ENCODE results near the gene ZBTB8B. TPM values are rescaled to one million over a fixed set of nuclear protein-coding genes. Genes with fewer than 3 reads are reported as not detected.

ZBTB8B gene
- total RNA-seq, 1 experiment from 2014 or later = not detected

- intact Hi-C loops (cut with micrococcal nuclease) = no loop called here
- Mint-ChIP-seq H3K9me3 (ENCODE audit: unreplicated experiment) (no peaks in the 10 kb centered on the region), H3K27ac (ENCODE audit: low read depth, unreplicated experiment) (peak overlapping the region; percentile 82), H3K36me3 (ENCODE audit: insufficient read depth, unreplicated experiment) (no peaks in the 10 kb centered on the region), H3K4me3 (ENCODE audit: unreplicated experiment) (no peak overlapping the region), H3K27me3 (ENCODE audit: insufficient read depth, unreplicated experiment) (no peaks in the 10 kb centered on the region), H3K4me1 (ENCODE audit: insufficient read depth, unreplicated experiment) (peaks cover 18% of the 10 kb centered on the region)
- ChIA-PET POLR2A (interaction anchor here (0.6 to 1.5 kb wide), 3 partner anchors 105 to 298 kb away, joined by 3 to 4 read pairs (median 4); partner anchors contain the start of gene BSDC1), CTCF (interaction anchor here (0.8 to 1.2 kb wide), 2 partner anchors 13 to 17 kb away, joined by 3 read pairs; no protein-coding TSS in a partner anchor)
- no peak for TF ChIP-seq CTCF (IDR thresholded peaks at IDR 0.05; ENCODE audit: unreplicated experiment)
- DNase-seq (ENCODE audit: unreplicated experiment) = no peak
- no TSS peak for BruUV-seq (replicated peaks)
These were observed 33.9 kb downstream of the ZBTB8B start for GRCh38 chr1:32498751-32499150.

GRCh38 chr1:32500387-32501209 is 35.7 kb downstream of the ZBTB8B start:
- Mint-ChIP-seq H3K27ac (ENCODE audit: low read depth, unreplicated experiment) (peak overlapping the region; percentile 91), H3K4me3 (ENCODE audit: unreplicated experiment) (peak overlapping the region; percentile 90), H3K36me3 (ENCODE audit: insufficient read depth, unreplicated experiment) (no peaks in the 10 kb centered on the region), H3K9me3 (ENCODE audit: unreplicated experiment) (no peaks in the 10 kb centered on the region), H3K27me3 (ENCODE audit: insufficient read depth, unreplicated experiment) (no peaks in the 10 kb centered on the region), H3K4me1 (ENCODE audit: insufficient read depth, unreplicated experiment) (peaks cover 12% of the 10 kb centered on the region)
- intact Hi-C loops (cut with micrococcal nuclease) = loop anchor here (1.0 kb wide), 1 partner anchor 52 kb away; no protein-coding TSS in a partner anchor
- POLR2A ChIA-PET = interaction anchor here (0.5 to 3.4 kb wide), 3 partner anchors 107 to 155 kb away, joined by 4 to 14 read pairs (median 4); partner anchors contain the start of genes BSDC1, RBBP4 and ZBTB8OS
- BruUV-seq (replicated peaks) = TSS peak; percentile 53
- CTCF ChIA-PET = interaction anchor here (0.8 to 1.1 kb wide), 2 partner anchors 52 to 100 kb away, joined by 3 read pairs; no protein-coding TSS in a partner anchor
- no peak for TF ChIP-seq CTCF (IDR thresholded peaks at IDR 0.05; ENCODE audit: unreplicated experiment)
- peak; percentile 67 for DNase-seq (ENCODE audit: unreplicated experiment)

- H3K9me3 Mint-ChIP-seq (ENCODE audit: unreplicated experiment) = no peaks in the 10 kb centered on the region
- H3K27ac Mint-ChIP-seq (ENCODE audit: low read depth, unreplicated experiment) = peak overlapping the region; percentile 91
- no peak for TF ChIP-seq CTCF (IDR thresholded peaks at IDR 0.05; ENCODE audit: unreplicated experiment)
- intact Hi-C loops (cut with micrococcal nuclease) = no loop called here
- H3K27me3 Mint-ChIP-seq (ENCODE audit: insufficient read depth, unreplicated experiment) = no peaks in the 10 kb centered on the region
- peaks cover 7% of the 10 kb centered on the region for H3K4me1 Mint-ChIP-seq (ENCODE audit: insufficient read depth, unreplicated experiment)
- peak; percentile 35 for DNase-seq (ENCODE audit: unreplicated experiment)
- H3K4me3 Mint-ChIP-seq (ENCODE audit: unreplicated experiment) = peak overlapping the region; percentile 90
- no peaks in the 10 kb centered on the region for H3K36me3 Mint-ChIP-seq (ENCODE audit: insufficient read depth, unreplicated experiment)
- ChIA-PET POLR2A (interaction anchor here (3.4 kb wide), 1 partner anchor 149 kb away, joined by 14 read pairs; the partner anchor contains the start of genes RBBP4 and ZBTB8OS), CTCF (interaction anchor here (0.6 to 1.1 kb wide), 4 partner anchors 9 to 102 kb away, joined by 3 to 4 read pairs (median 3); no protein-coding TSS in a partner anchor)
- BruUV-seq (replicated peaks) = no TSS peak
These were observed 37.0 kb downstream of the ZBTB8B start for GRCh38 chr1:32501865-32502264.

GRCh38 chr1:32503153-32503552 is 38.3 kb downstream of the ZBTB8B start:
- no peaks in the 10 kb centered on the region for H3K9me3 Mint-ChIP-seq (ENCODE audit: unreplicated experiment)
- CTCF ChIA-PET = interaction anchor here (1.9 kb wide), 1 partner anchor 16 kb away, joined by 13 read pairs; no protein-coding TSS in a partner anchor
- intact Hi-C loops (cut with micrococcal nuclease) = no loop called here
- no peaks in the 10 kb centered on the region for H3K36me3 Mint-ChIP-seq (ENCODE audit: insufficient read depth, unreplicated experiment)
- H3K4me1 Mint-ChIP-seq (ENCODE audit: insufficient read depth, unreplicated experiment) = peaks cover 7% of the 10 kb centered on the region
- POLR2A ChIA-PET = interaction anchor here (3.4 kb wide), 1 partner anchor 148 kb away, joined by 14 read pairs; the partner anchor contains the start of genes RBBP4 and ZBTB8OS
- no peak overlapping the region for H3K27ac Mint-ChIP-seq (ENCODE audit: low read depth, unreplicated experiment)
- no peak for DNase-seq (ENCODE audit: unreplicated experiment)
- H3K4me3 Mint-ChIP-seq (ENCODE audit: unreplicated experiment) = no peak overlapping the region
- no TSS peak for BruUV-seq (replicated peaks)
- no peak for TF ChIP-seq CTCF (IDR thresholded peaks at IDR 0.05; ENCODE audit: unreplicated experiment)
- no peaks in the 10 kb centered on the region for H3K27me3 Mint-ChIP-seq (ENCODE audit: insufficient read depth, unreplicated experiment)

Data from MCF 10A (cell line).